HepG2 (cell line): ENCODE data around the gene CASKIN2. TPM values are rescaled to one million over a fixed set of nuclear protein-coding genes. Genes with fewer than 3 reads are reported as not detected.
A peak's percentile ranks its signal among the peaks of the same experiment; 100 is the strongest.

ENCODE experiments used
- BATF2 ChIP-seq: sonication (generic); formaldehyde crosslinking; IDR thresholded peaks from 2 replicates; pipeline ENCODE4 v1.8.0; 2022; ENCODE audit warnings: mild to moderate bottlenecking, missing genetic modification reagents, moderate library complexity
- CBFB ChIP-seq: sonication (generic); formaldehyde crosslinking; IDR thresholded peaks from 2 replicates; pipeline ENCODE4 v1.4.0; 2020; ENCODE audit warnings: missing genetic modification reagents
- GZF1 ChIP-seq: sonication (generic); formaldehyde crosslinking; IDR thresholded peaks from 2 replicates; pipeline ENCODE4 v1.5.1; 2020; ENCODE audit warnings: mild to moderate bottlenecking, missing genetic modification reagents
- HMGXB4 ChIP-seq, 2 experiments: sonication (generic) in 1 of 2; formaldehyde crosslinking in 1 of 2; IDR thresholded peaks; 2 replicates each; pipeline versions ENCODE4 v1.4.0 to v1.6.1; 2018 to 2020; ENCODE audit warnings: missing genetic modification reagents in 2 of 2, borderline replicate concordance in 1 of 2, low read depth in 1 of 2, mild to moderate bottlenecking in 1 of 2, missing biosample characterization in 1 of 2
- HNRNPLL ChIP-seq: fragments of 200-400 bp; formaldehyde crosslinking; IDR thresholded peaks from 2 replicates; pipeline ENCODE4 v1.6.1; 2017; ENCODE audit warnings: mild to moderate bottlenecking, low read depth, low read length; ENCODE audit not compliant: poor library complexity, severe bottlenecking
- NFIB ChIP-seq: sonication (generic); formaldehyde crosslinking; IDR thresholded peaks from 2 replicates; pipeline ENCODE4 v1.9.0; 2021; ENCODE audit warnings: missing genetic modification reagents, mild to moderate bottlenecking, borderline replicate concordance
- NFKB2 ChIP-seq: sonication (generic); formaldehyde crosslinking; IDR thresholded peaks from 2 replicates; pipeline ENCODE4 v1.4.0; 2020; ENCODE audit warnings: missing genetic modification reagents, borderline replicate concordance
- PRDM15 ChIP-seq: sonication (generic); formaldehyde crosslinking; IDR thresholded peaks from 2 replicates; pipeline ENCODE4 v1.4.0; 2020; ENCODE audit warnings: missing genetic modification reagents
- RFXANK ChIP-seq: IDR thresholded peaks from 2 replicates; pipeline ENCODE4 v1.6.1; 2016
- ZBTB25 ChIP-seq: IDR thresholded peaks from 2 replicates; pipeline ENCODE4 v1.6.1; 2018; ENCODE audit warnings: missing genetic modification reagents
- ZFX ChIP-seq: sonication (generic); formaldehyde crosslinking; IDR thresholded peaks from 2 replicates; pipeline ENCODE4 v1.4.0; 2020; ENCODE audit warnings: mild to moderate bottlenecking, low read depth, missing genetic modification reagents, moderate library complexity
- ZKSCAN8 ChIP-seq: IDR thresholded peaks from 2 replicates; pipeline ENCODE4 v1.6.1; 2016; ENCODE audit warnings: borderline replicate concordance, missing genetic modification reagents, missing compliant biosample characterization
- ZNF10 ChIP-seq: sonication (generic); formaldehyde crosslinking; IDR thresholded peaks from 2 replicates; pipeline ENCODE4 v1.4.0; 2020; ENCODE audit warnings: mild to moderate bottlenecking, low read depth, missing genetic modification reagents, borderline replicate concordance
- ZNF337 ChIP-seq: sonication (generic); formaldehyde crosslinking; IDR thresholded peaks from 2 replicates; pipeline ENCODE4 v1.5.1; 2020; ENCODE audit warnings: missing genetic modification reagents, low read depth, mild to moderate bottlenecking, borderline replicate concordance
- ZNF33A ChIP-seq: sonication (generic); formaldehyde crosslinking; IDR thresholded peaks from 2 replicates; pipeline ENCODE4 v1.5.1; 2020; ENCODE audit warnings: missing genetic modification reagents, mild to moderate bottlenecking, moderate library complexity, borderline replicate concordance
- ZNF33B ChIP-seq: sonication (generic); formaldehyde crosslinking; IDR thresholded peaks from 2 replicates; pipeline ENCODE4 v1.5.1; 2020; ENCODE audit warnings: mild to moderate bottlenecking, missing genetic modification reagents
- ZNF446 ChIP-seq: sonication (generic); formaldehyde crosslinking; IDR thresholded peaks from 2 replicates; pipeline ENCODE4 v1.5.0; 2020; ENCODE audit warnings: mild to moderate bottlenecking, missing genetic modification reagents
- ZNF577 ChIP-seq: sonication (generic); formaldehyde crosslinking; IDR thresholded peaks from 2 replicates; pipeline ENCODE4 v1.4.0; 2020; ENCODE audit warnings: mild to moderate bottlenecking, low read depth, missing genetic modification reagents, borderline replicate concordance
- ZNF724P ChIP-seq: sonication (generic); formaldehyde crosslinking; IDR thresholded peaks from 2 replicates; pipeline ENCODE4 v1.8.0; 2022; ENCODE audit warnings: missing genetic modification reagents, borderline replicate concordance
- ZNF839 ChIP-seq: sonication (generic); formaldehyde crosslinking; IDR thresholded peaks from 2 replicates; pipeline ENCODE4 v1.4.0; 2020; ENCODE audit warnings: missing genetic modification reagents, mild to moderate bottlenecking, borderline replicate concordance
- polyA plus RNA-seq, 8 experiments: library from polyadenylated mRNA; depleted of rRNA in 3 of 8; stranded (reverse) in 7 of 8; unstranded in 1 of 8; fragments of >200 nt; fragmentation: Illumina TruSeq in 4 of 8; extraction: Trizol in 4 of 8; gene quantifications; 2 replicates each; pipeline versions ENCODE4 v1.2.1 to v1.2.3, GENCODE V29; 2011 to 2016; ENCODE audit warnings: low read depth in 4 of 8, missing spikeins in 1 of 8, mixed read lengths in 1 of 8; ENCODE audit not compliant: insufficient read depth in 1 of 8
- total RNA-seq, 5 experiments: library from RNA; depleted of rRNA; stranded (reverse); fragments of >200 nt; fragmentation: Illumina TruSeq; extraction: Trizol; gene quantifications; 2 replicates each; pipeline ENCODE4 v1.2.3, GENCODE V29; 2016; ENCODE audit warnings: low read depth in 1 of 5

CASKIN2 gene
- total and polyA plus RNA-seq, 2 of the 13 experiments (the other 11 are each of a cell fraction or from before 2014, with no cell fraction given) = 5.2 to 7.8 TPM

- TF ChIP-seq ZNF446 (CRISPR knock-in tag) (0 out of 2 replicates have a peak, but pooled peaks have one; percentile 41), ZFX (CRISPR knock-in tag) (peak; percentile 90), ZNF337 (CRISPR knock-in tag) (peak; percentile 89; the same call in 1 of the 2 replicates), CBFB (CRISPR knock-in tag) (peak; percentile 45; the same call in 1 of the 2 replicates), ZNF577 (CRISPR knock-in tag) (no peak), HNRNPLL (peak; percentile 44), ZNF33A (CRISPR knock-in tag) (no peak), ZNF839 (CRISPR knock-in tag) (no peak), ZNF724P (CRISPR knock-in tag) (no peak; the same call in 1 of the 2 replicates), NFIB (CRISPR knock-in tag) (no peak), PRDM15 (CRISPR knock-in tag) (no peak), NFKB2 (no peak), ZKSCAN8 (CRISPR knock-in tag) (peak; percentile 45; the same call in 1 of the 2 replicates), GZF1 (CRISPR knock-in tag) (no peak), RFXANK (CRISPR knock-in tag) (no peak; the same call in 1 of the 2 replicates), HMGXB4 (CRISPR knock-in tag; IDR thresholded peaks at IDR 0.05; ENCODE audit: borderline replicate concordance in 1 of 2, low read depth in 1 of 2) (peak in 1 of 2 experiments; percentile 17; a peak in 1 of 4 replicates), ZNF33B (CRISPR knock-in tag) (peak; percentile 59; the same call in 1 of the 2 replicates), ZNF10 (CRISPR knock-in tag) (no peak), BATF2 (CRISPR knock-in tag) (no peak), ZBTB25 (CRISPR knock-in tag) (no peak)
Observed at GRCh38 chr17:75549246-75550138, 34.2 kb upstream of the CASKIN2 start (continued).
